Erythroblast (primary cell): ENCODE results near the gene VAPA.

ENCODE experiments used
- DNase-seq, 2 experiments: peaks; one replicate each; lab custom pipeline; 2025; lab: John Stamatoyannopoulos, UW
- GATA1 ChIP-seq: IDR thresholded peaks from 2 replicates; pipeline ENCODE4 v1.6.1; 2011; ENCODE audit warnings: low read depth, mild to moderate bottlenecking, control low read depth, low read length, moderate library complexity
- POLR2A ChIP-seq: IDR thresholded peaks from 2 replicates; pipeline ENCODE4 v1.6.1; 2011; ENCODE audit warnings: mild to moderate bottlenecking, low read length

VAPA gene

DNA sequence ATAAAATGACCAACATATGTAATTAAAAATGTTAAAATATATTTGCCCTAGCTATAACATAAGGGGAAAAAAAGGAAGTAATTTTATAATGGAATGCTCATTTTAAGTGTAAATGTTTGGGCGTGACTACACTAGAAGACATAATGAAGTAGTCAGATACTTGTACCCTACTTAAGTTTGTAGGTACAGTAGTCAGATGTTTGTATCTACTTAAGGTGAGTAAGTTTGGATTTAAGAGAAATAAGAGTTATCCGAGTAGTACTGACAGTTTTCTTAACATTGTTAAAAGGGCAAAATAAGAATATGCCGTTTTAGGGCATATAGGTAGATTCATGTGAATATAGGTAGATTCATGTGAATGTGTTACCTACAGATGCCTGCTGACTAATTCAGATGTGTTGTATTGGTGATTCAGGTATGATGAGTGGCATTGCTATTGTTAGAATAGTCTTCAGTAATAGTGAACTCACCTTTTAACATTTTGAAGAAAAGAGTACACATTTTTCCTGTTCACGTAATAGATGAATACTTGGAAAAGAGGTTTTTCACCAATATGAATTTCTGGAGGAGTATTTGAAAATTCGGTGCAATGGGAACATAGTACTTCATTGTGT lies 14.9 kb downstream of the VAPA start:
- DNase-seq = no peak
- no peak for TF ChIP-seq POLR2A
- no peak for TF ChIP-seq GATA1

GRCh38 chr18:9930299-9930884 lies 16.6 kb downstream of the VAPA start:
- peak; percentile 37 to 42 for DNase-seq

DNA sequence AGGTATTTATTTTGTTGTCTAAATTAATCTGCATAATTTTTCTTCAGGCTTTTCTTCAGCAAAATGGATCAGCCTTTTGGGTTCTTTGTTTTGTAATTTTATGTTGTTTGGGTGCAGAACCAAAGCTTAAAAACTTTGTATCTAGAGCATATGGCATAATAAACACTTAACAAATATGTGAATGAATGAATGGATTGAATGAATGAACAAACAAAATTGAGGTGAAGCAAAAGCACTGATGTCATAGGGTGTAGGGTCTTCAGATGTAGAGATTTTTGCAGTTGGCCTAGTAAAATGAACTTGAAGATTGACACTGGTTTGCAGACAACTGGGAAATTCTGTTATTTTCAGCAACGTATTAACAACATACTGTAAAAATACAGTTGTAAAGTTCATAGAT lies 17.3 kb downstream of the VAPA start:
- TF ChIP-seq GATA1 (no peak), POLR2A (no peak)

More at GRCh38 chr18:9930299-9930884, 16.6 kb downstream of the VAPA start:
- no peak for TF ChIP-seq POLR2A
- TF ChIP-seq GATA1 = no peak

GRCh38 chr18:9931678-9932077 lies 17.9 kb downstream of the VAPA start:
- DNase-seq = no peak
- TF ChIP-seq GATA1 = no peak
- no peak for TF ChIP-seq POLR2A

More for the DNA sequence above, 17.3 kb downstream of the VAPA start:
- DNase-seq = no peak

- TF ChIP-seq POLR2A = no peak
- no peak for TF ChIP-seq GATA1
- no peak for DNase-seq
These were observed 20.0 kb downstream of the VAPA start for GRCh38 chr18:9933865-9934264.

DNA sequence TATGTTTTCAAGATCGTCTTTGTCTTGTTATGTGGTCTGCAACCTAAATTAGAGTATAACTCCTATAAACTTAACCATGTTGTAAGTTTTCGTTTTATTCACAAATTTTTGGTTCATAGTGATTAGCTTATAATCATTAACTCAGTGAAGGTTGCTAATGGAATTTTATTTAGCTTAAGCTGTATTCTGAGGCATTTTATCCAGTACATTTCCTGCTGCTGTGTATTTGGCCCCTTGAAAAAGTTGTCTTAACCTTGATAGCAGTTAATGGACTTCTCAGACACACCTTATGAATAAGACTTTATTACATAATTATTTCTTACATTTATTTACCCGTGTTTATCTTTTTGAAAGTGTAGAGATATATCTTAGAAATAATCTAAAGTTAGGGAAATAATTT lies 20.5 kb downstream of the VAPA start:
- TF ChIP-seq GATA1 (no peak), POLR2A (no peak)
- DNase-seq = no peak

- DNase-seq = peak; percentile 29 to 43
- no peak for TF ChIP-seq POLR2A
- TF ChIP-seq GATA1 = no peak
These were observed 27.3 kb downstream of the VAPA start for GRCh38 chr18:9941103-9941502.

DNA sequence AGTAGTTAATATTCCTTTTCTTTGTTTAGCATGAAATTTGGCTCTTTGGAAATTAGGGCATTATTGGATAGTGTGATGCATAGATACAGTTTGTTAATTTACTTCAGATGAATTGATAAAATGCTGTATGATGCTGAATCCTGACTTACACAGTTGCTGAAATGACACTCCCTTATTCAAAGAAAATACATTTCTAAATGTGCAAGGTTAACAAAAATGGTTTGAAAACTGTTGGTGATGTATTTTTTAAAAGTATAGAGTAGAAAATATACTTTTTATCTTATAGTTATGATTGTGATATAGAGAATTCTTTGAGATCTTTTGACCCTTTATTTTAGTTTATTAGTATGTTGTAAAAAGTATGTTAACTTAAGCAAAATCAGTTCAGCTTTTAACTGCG lies 27.8 kb downstream of the VAPA start:
- TF ChIP-seq GATA1 (no peak), POLR2A (no peak)
- DNase-seq = no peak

- no peak for DNase-seq
- no peak for TF ChIP-seq POLR2A
- no peak for TF ChIP-seq GATA1
These were observed 29.5 kb downstream of the VAPA start for GRCh38 chr18:9943311-9943710.

DNA sequence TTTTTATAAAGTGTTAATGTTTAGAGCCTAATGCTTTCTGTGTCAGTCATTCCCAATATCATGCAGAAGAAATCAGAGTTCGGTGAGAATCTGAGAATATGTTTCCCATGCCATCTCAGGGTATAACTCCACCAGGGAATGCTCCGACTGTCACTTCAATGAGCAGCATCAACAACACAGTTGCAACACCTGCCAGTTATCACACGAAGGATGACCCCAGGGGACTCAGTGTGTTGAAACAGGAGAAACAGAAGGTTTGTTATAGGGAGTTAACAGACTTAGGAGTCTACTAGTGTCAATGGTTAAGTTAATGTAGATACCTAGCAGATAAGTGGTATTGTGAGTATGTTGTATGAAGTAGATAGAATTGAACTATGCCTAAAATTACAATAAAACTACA lies 31.0 kb downstream of the VAPA start:
- TF ChIP-seq GATA1 (no peak), POLR2A (no peak)

DNA sequence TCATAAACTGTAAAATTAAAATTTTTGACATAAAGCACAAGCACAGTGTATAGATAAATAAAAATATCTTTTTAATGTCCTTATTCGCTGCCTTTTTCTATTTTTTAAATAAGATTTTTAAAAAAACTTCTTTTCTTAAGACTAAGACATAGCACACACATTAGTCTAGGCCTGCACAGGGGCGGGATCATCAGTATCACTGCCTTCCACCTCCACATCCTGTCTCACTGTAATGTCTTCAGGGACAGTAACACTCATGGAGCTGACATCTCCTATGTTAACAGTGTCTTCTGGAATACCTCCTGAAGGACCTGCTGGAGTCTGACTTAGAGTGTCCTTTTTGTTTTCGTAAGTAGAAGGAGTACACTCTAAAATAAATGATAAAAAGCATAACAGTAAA lies 33.0 kb downstream of the VAPA start:
- TF ChIP-seq POLR2A = no peak
- TF ChIP-seq GATA1 = no peak
- DNase-seq = no peak

More for the DNA sequence above, 31.0 kb downstream of the VAPA start:
- no peak for DNase-seq

- TF ChIP-seq GATA1 (no peak), POLR2A (no peak)
- DNase-seq = no peak
These were observed 33.4 kb downstream of the VAPA start for GRCh38 chr18:9947248-9947647.

DNA sequence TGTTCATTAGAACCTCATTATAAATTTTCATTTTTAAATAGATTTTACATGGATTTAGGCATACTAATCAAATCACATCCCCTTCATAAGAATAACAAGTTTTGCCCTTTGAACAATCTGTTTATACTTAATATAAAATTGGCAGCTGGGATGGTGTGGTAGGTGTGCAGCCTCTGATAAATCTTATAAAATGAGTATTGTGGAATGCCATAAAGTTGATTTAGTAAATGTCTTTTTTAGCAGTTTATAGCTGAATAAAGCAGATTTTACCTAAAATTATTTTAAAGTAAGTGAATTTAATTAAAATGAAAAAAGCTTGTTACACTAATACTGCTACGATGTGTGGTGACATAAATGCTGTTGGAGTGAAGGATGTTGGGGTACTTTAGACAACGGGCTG lies 35.5 kb downstream of the VAPA start:
- no peak for DNase-seq
- TF ChIP-seq POLR2A = no peak
- TF ChIP-seq GATA1 = no peak

- no peak for TF ChIP-seq GATA1
- TF ChIP-seq POLR2A = no peak
- DNase-seq = no peak
These were observed 36.0 kb downstream of the VAPA start for GRCh38 chr18:9949861-9950260.

DNA sequence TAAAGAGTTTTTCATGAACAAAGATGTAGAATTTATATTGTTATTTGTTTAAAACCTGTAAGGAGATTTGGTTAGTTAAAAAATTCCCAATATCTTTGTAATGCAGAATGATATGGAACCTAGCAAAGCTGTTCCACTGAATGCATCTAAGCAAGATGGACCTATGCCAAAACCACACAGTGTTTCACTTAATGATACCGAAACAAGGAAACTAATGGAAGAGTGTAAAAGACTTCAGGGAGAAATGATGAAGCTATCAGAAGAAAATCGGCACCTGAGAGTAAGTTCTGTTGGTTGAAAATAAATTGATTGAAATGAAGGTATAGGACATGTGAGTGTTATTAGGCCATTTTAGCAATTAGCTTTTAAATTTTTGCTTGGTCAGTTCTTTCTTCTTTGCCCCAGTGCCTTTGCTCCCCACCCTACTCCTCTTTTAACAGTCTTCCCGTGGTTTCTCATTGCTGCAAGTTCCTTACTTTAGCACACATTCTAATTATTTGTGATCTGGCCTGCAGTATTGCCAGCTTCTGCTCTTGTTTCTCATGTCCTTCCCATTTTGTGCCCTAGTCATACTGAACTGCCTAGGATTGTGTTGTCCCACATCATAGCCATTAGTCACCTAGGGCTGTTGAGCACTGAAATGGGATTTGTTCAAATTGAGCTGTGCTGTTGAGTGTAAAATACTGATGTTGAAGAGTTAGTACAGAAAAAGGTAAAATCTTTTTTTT lies 36.6 kb downstream of the VAPA start:
- TF ChIP-seq GATA1 (no peak), POLR2A (no peak)
- DNase-seq = peak; percentile 49 to 54
